Keratinocyte (primary cell): ENCODE measurements around the gene NT5E.

Source experiments
- EZH2 ChIP-seq: IDR thresholded peaks from one replicate; pipeline ENCODE4 v1.6.1; 2012; ENCODE audit warnings: inconsistent platforms, mild to moderate bottlenecking, low read length, moderate library complexity
- TF ChIP-seq, protein P1 (sequence below), 3 experiments: IDR thresholded peaks in 1 of 3; conservative IDR thresholded peaks in 1 of 3; optimal IDR thresholded peaks in 1 of 3; 2 replicates in 2 of 3; 3 replicates in 1 of 3; pipeline versions ENCODE3 to v1.5.1; 2011; ENCODE audit warnings: low read length in 3 of 3, mild to moderate bottlenecking in 3 of 3, moderate library complexity in 2 of 3, control low read depth in 1 of 3, inconsistent platforms in 1 of 3; ENCODE audit not compliant: insufficient read depth in 2 of 3; ENCODE audit errors: extremely low read depth in 1 of 3

DNA sequence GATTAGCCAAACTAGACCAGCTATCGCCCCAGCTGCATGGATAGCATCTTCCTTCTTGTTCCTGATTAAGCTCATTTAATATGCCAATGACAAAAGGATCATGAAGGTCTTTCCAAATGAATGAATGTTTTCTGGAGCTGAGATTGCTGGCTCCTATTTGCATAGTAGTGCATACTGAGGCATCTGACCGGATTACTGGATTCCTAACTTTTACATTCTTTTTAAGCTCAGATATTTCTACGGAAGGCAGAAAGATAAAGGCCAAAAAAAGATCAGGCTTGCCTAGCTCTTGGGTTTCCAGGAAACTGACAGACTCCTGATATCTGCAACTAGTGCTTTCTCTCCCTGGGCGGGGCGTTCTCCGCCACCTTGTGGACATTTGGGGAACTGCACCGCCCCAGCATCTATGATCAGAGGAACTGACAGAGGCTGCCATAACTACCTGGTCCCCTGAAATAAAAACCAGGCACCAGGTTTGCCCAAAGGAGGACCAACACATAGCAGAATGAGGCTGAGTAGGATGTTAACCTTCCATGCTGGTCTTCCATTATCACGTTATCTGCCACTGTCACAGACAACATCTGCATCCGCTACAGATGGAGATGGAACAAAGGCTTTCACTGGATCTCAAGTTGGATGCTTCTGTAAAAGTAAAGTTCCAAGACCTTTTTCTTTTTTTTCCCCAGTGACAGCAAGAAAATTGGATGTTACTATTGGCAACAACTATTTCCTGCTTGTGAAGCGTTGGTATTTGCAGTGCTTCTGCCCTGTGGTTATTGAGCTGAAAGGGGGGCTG lies 33.2 kb downstream of the NT5E start:
- TF ChIP-seq, protein P1, sequence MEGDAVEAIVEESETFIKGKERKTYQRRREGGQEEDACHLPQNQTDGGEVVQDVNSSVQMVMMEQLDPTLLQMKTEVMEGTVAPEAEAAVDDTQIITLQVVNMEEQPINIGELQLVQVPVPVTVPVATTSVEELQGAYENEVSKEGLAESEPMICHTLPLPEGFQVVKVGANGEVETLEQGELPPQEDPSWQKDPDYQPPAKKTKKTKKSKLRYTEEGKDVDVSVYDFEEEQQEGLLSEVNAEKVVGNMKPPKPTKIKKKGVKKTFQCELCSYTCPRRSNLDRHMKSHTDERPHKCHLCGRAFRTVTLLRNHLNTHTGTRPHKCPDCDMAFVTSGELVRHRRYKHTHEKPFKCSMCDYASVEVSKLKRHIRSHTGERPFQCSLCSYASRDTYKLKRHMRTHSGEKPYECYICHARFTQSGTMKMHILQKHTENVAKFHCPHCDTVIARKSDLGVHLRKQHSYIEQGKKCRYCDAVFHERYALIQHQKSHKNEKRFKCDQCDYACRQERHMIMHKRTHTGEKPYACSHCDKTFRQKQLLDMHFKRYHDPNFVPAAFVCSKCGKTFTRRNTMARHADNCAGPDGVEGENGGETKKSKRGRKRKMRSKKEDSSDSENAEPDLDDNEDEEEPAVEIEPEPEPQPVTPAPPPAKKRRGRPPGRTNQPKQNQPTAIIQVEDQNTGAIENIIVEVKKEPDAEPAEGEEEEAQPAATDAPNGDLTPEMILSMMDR (optimal IDR thresholded peaks at IDR 0.05 in 1 of 3, IDR thresholded peaks at IDR 0.05 in 1 of 3, conservative IDR thresholded peaks at IDR 0.05 in 1 of 3; ENCODE audit: extremely low read depth in 1 of 3, insufficient read depth in 2 of 3, low read length in 3 of 3) = peak; percentile 86 to 99 (median 98)
- TF ChIP-seq EZH2 = no peak
